A549 (cell line): ENCODE measurements around the gene ACP3.

Experiments used
- NR3C1 ChIP-seq: fragments of >200 bp; sonication (Bioruptor Twin); formaldehyde crosslinking; IDR thresholded peaks from 3 replicates; pipeline ENCODE4 v1.6.1; 2017
- POLR2A ChIP-seq: IDR thresholded peaks from 2 replicates; pipeline ENCODE4 v1.6.1; 2012; ENCODE audit warnings: mild to moderate bottlenecking, low read length
- RARB ChIP-seq: fragments of 250-450 bp; sonication (Bioruptor Pico); IDR thresholded peaks from 2 replicates; pipeline ENCODE4 v1.8.0; 2021; ENCODE audit warnings: mild to moderate bottlenecking, moderate library complexity
- RCOR1 ChIP-seq: fragments of 150-350 bp; IDR thresholded peaks from 2 replicates; pipeline ENCODE4 v1.6.1; 2014; ENCODE audit warnings: antibody characterized with exemption, low read length, low read depth

DNA sequence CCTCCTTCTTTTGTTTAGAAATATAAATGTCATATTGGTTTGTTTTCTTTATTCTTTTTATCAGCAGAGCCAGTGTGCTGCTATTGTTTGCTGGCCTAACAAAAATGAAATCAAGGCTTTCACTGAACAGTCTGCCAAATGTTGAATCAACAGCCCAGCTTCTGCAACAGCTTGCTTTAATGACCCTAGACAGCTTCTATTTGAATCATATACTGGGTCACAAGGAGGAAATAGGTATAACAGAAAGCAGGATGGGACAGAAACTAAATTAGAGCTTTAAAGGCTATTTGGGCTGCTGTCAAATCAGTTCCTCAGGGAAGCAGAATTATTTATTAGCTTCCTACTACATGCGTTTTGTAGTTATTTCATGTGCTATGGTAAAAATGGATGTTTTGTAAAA is 88.0 kb downstream of the ACP3 start:
- TF ChIP-seq RARB (CRISPR knock-in tag) (no peak), RCOR1 (no peak), NR3C1 (no peak), POLR2A (no peak)
